HG03558 (cell line): ENCODE data around the gene DAPL1.

Experiments used
- ATAC-seq: cut with Tn5 transposase; IDR thresholded peaks from one replicate; pipeline ENCODE4 v1.9.1; 2021; ENCODE audit warnings: moderate number of reproducible peaks; ENCODE audit not compliant: unreplicated experiment; ENCODE audit errors: extremely low read depth

DAPL1 gene

DNA sequence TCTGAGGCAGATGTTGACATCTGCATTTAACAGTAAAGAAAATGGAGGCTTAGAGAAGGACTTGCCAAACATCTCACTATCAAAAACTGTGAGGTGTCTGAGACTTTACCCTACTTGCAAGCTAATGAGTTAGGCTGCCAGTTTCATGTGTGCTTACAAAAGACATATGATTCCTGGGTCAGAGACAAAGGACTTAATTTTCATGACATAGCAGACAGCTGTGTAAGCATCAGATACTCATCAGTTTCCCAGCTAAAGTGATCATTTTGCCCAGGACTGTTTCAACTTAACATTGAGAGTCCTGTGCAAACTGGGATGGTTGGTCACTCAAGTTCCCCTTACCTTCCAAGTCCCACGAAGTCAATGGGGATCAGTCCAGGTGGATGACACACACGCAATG is 18.9 kb upstream of the DAPL1 start:
- ATAC-seq = no peak

DNA sequence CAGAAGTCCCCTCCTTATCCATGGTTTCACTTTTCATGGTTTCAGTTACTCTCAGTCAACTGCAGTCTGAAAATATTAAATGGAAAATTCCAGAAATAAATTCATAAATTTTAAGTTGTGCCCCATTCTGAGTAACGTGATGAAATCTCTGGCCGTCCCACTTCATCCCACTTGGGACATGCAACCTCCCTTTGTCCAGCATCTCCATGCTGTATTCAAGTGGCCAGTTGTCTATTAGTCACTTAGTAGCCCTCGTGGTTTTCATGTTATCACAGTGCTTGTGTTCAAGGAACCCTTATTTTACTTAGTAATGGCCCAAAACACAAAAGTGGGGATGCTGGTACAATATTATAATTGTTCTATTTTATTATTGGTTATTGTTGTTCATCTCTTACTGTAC is 18.0 kb upstream of the DAPL1 start:
- ATAC-seq = no peak

DNA sequence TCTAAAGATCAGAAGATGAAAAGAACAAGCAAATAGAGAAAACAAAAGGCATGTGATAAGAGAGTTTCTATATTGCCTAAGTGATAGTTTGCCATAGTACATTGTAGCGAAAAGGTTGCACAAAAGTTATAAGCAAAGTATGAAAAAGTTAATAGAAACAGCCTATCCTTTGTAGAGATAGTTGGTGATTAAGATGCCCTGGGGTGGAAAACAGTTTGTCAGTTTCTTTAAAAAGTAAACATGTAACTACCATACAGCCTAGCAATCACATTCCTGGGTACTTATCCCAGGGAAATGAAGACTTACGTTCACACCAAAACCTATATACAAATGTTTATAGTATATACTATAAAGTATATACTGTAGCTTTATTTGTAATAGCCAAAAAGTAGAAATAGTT is 16.9 kb upstream of the DAPL1 start:
- ATAC-seq = no peak

- no peak for ATAC-seq
These were observed 15.5 kb upstream of the DAPL1 start for GRCh38 chr2:158779621-158780020.

DNA sequence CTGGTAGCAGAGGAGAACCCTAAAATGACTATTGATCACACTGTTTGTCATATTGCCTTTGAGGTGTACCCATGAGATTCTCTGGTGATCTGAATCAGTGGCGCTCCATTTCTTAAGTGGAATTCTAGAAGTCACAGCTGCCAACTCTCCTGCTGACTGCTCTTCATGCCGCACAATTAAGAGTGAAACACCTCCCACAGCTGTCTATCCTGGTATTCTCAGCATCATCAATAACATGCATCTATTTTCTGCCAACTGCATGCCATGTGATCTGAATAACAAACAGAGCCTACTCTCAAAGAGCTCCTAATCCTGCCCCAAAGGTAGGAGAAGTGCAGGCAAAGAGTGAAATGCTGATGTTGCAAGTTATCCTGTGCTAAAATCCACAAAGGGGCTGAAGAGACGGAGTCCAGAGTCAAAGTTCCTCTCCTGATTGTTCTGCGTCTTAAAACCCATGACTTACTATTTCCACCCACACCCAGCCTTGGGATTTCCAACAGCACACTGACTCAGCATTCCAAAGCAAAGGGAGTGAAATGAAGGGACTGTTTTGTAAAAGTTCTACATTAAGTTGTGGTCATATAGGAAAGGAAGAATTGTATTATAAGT is 13.7 kb upstream of the DAPL1 start:
- no peak for ATAC-seq

DNA sequence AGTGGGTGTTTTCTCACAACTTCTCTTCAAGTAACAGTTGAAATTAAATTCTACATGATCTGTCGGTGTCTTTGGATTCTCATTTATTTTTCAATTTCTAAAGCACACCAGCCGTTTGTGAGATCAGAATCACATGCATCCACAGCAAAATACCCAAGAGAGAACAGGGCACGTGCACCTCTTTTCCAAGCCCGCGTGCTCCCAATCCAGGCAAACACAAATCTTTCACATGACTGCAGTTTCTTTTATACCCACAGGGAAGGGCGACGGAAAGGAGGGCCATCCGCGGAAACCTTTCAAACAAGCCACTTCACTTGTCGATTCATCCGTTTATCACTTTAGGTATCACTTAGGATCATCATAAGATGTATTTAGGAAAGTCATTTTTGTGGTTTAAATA is 13.0 kb upstream of the DAPL1 start:
- no peak for ATAC-seq

GRCh38 chr2:158782616-158783015 is 12.5 kb upstream of the DAPL1 start:
- no peak for ATAC-seq

DNA sequence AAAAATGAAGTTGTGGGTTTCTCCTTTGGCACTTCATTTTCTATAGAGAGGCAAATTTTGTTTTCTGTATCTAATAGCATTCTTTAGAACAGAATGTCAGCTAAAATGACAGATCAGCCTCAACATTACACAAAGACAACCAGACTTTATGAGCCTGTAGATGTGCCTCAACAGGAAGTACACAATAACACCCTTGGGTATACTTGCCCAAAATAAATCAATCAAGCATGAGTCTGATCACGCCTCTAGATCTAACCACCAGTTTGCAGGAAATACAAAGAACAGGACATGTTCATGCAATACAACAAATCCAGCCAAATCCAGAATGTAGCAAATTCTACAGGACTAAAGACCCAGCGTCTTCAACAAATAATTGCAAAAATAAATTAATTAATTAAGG is 11.2 kb upstream of the DAPL1 start:
- no peak for ATAC-seq

DNA sequence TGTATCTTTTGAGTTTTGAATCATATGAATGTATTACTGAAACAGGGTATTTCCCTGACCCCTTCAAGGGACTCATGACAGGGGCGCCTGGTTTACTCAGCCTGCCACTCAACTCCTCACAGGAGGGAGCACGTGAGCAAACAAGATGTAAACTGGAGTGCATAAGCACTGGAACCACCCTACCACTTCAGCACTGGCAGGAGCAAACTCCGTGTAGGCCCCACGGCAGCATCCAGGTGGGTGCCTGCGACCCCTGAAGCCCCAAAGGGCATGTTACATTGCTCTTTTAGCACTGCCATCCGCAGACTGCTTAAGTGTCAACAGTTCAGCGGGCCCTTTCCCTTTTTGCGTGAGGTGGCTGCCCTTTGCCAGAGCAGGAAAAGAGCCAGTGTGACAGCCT is 8.2 kb upstream of the DAPL1 start:
- no peak for ATAC-seq

DNA sequence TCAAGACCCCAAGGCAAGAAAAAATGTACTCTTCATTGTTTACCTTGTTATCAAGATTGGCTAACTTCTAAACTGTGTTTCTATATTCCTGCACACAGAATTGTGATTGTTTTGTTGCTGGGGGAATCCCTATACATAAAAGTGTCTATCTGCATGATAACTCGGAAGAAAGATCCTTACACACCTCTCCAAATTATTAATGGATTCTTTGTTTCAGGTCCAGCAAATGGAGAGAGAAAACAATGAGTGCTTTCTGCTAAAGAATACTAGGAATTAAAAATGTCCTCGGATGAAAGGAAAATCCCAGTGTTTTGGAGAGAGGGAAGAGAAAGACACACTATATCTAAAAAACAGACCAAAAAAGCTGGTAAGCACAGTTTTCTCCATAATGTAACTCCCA is 6.2 kb upstream of the DAPL1 start:
- ATAC-seq = no peak

DNA sequence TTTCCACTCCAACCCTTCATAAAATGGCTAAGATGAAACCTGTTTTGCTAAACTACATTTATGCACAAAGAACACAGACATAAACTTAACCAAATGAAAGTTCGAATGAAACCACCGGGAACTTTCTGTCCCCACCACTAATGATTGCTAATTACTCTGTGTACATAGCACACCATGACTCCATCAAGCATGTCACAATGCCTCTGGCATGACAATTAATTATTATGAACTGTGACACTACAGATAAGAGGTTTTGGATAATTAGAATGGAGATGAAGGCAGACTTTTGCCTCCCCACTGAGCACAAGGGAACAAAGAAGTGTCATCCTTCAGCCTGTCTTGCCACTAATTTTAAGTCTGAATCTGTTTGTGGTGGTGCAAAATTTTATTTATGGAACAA is 1.5 kb downstream of the DAPL1 start:
- ATAC-seq = no peak

DNA sequence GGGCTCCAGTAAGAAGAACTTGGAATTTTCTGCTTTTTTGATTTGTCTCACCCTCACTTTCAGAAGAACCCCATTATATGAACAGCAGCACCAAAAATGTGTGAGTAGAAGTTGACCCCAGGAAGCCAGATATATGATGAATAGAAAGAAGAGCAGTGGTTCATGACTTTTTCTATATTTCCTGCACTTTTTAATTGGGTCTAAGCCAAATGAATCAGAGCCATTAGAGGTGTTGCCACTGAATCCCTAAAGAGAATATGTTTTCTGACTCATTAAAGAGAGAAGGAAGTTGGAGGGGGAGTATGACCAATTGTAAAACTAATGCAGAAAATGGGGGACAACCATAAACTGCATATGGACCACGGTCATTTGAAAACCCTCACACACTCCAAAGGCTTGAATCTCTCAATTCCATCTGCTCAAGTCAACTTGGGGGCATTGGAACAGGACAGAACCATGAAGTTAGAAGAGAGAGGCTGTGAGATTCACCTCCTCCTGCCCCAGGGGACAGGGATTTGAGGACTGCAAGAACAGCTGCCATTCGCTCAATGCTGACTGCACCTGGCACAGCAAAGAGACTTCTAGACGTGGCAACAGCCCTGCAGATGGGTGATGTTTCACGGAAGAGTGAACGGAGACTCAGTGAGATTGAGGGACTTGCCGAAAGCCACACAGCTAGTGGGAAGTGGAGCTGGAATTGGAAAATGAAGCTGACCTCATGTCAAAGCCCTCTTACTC is 3.0 kb downstream of the DAPL1 start:
- ATAC-seq = no peak

DNA sequence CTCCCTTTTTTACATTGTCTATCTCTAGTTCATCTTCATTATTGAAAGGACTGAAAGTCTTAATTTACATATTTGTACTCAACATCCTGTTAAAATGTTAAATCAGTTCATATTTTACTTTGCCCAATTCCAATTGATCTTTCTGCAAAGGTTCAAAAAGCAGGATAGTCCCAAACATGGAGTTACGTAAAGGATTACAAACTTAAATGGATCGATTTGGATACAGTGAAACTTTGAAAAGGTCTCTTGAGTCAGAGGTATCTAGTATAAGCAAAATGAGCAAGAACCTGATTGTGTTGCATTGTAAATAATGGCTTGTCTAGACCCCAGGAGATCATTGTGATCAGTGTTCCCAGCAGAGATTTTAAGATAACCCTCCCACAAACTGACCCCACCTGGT is 4.1 kb downstream of the DAPL1 start:
- ATAC-seq = no peak

DNA sequence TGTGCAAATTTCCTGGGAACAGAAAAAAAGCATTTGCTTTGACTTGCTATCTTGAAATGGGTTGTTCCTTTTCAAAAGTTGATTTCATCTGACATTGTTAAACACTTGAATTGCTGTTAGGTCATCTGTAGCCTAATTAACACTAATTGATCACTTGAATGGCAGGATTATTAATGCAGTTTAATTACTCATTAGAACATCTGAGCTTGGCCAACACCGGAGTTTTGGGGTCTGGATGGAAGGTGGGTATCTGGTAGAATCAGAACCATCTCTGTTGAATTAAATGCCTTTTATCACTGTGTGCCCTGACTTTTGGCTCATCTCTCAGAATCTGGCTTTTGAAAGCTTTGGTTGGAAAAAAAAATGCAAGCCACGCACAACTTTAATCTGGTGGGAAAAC is 8.4 kb downstream of the DAPL1 start:
- no peak for ATAC-seq

- no peak for ATAC-seq
These were observed 10.1 kb downstream of the DAPL1 start for GRCh38 chr2:158805255-158805654.

GRCh38 chr2:158805936-158806335 is 10.8 kb downstream of the DAPL1 start:
- no peak for ATAC-seq

GRCh38 chr2:158806941-158807340 is 11.8 kb downstream of the DAPL1 start:
- ATAC-seq = no peak

DNA sequence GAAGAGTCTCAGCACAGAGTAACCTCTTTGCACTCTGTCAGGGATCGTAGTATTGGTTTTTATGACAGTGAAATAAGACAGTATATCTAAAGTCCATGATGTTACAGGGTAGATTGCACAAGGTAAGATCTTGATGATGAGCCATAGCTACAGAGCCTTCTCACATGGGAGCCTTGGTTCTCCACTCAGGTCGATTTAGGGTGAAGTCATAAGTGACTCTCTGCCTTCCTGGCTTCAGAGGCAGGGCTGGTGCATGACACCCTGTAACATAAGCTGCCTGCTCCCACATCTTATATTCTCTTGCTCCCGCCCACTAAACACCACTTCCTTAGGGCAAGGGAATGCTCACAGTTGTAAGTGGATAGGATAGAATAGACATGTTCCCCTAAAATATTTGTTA is 13.3 kb downstream of the DAPL1 start:
- no peak for ATAC-seq

DNA sequence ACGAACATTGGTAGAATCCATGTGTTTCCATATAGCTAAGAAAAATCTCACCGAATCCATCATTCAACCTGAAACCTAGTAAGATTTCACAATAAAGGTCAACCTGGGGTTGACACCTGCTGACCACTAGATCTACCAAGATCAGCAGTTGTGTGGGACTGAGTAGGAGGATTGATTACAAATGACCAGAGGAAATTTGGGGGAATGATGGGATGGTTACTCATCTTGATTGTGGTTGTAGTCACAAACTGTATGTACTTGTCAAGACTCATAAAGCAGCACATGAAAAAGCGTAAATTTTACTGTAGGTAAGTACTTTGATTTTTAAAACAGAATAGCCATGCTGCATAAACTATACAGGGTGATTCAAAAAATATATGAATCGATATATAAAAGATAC is 14.7 kb downstream of the DAPL1 start:
- ATAC-seq = no peak

DNA sequence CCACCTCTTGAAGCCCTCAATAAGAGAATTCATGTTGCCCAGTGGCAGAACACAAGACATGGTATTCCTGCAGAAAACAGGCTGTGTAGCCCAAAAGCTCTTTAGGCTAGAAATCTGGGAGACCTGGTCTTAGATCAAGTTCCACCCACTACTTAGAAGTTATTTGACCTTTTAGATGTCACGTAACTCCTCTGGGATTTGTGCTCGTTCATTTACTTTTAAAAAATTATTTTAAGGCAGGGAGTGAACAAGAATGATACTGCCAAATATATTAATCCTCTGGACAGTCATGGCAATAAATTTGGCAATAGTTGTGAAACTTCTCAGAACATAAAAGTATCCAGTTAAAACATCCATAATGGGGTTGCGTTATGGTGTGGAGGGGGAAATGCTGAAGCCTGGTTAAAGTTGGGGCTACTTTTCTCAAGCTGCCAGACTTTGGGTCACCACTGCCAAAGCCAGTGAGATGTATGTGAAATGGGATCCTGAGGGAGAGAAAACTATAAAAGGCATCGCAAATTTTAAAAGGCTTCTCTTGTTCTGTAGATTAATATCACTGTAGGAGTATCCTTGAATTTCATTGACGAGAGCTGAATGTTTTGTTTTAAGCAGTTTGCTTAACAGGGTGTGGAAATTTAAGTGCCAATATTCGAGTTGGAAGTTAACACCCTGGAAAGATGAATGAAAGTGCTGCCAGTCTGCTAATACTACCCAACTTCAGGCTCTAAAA is 15.8 kb downstream of the DAPL1 start:
- ATAC-seq = no peak

- no peak for ATAC-seq
These were observed 20.0 kb downstream of the DAPL1 start for GRCh38 chr2:158815166-158815565.

- no peak for ATAC-seq
These were observed 20.5 kb downstream of the DAPL1 start for GRCh38 chr2:158815658-158816057.
